ENCODE measurements around the gene ZNRF3.

GRCh38 chr22:29060251-29060869 is 177.0 kb downstream of the ZNRF3 start:
- no peak for TF ChIP-seq CTCF (IDR thresholded peaks at IDR 0.05; ENCODE audit: borderline replicate concordance, extremely low read depth, low read length, poor library complexity, severe bottlenecking)
- TF ChIP-seq EZH2 (IDR thresholded peaks at IDR 0.05; ENCODE audit: borderline replicate concordance, low read depth, low read length, severe bottlenecking), result no peak
